Cardiac muscle cell (in vitro differentiated cells and primary cell): ENCODE data around the gene CACNA1C. TPM values are rescaled to one million over a fixed set of nuclear protein-coding genes. Genes with fewer than 3 reads are reported as not detected.
A peak's percentile ranks its signal among the peaks of the same experiment; 100 is the strongest.

Source experiments
- DNase-seq, 2 donors: peaks; one replicate each; pipeline versions ENCODE4 v3.0.0 to v3.0.0-alpha.2; 2010 to 2017; ENCODE audit warnings: low read depth in 1 of 2, low spot score in 1 of 2
- H3K27ac ChIP-seq: fragments of 200-600 bp; sonication (generic); 2 replicates; pipeline ENCODE4 v1.5.1; 2016
- H3K27me3 ChIP-seq: fragments of 200-600 bp; sonication (generic); 2 replicates; pipeline ENCODE4 v1.6.0; 2016; ENCODE audit warnings: control low read depth
- H3K36me3 ChIP-seq: fragments of 200-600 bp; sonication (generic); 2 replicates; pipeline ENCODE4 v1.5.1; 2016; ENCODE audit warnings: control low read depth
- H3K4me1 ChIP-seq: fragments of 200-600 bp; sonication (generic); 2 replicates; pipeline ENCODE4 v1.8.1; 2017; ENCODE audit warnings: low read depth, mild to moderate bottlenecking, mixed run types
- H3K4me3 ChIP-seq: fragments of 200-600 bp; sonication (generic); 2 replicates; pipeline ENCODE4 v1.5.1; 2016; ENCODE audit warnings: mild to moderate bottlenecking
- H3K9me3 ChIP-seq: fragments of 200-600 bp; sonication (generic); 2 replicates; pipeline ENCODE4 v1.5.1; 2017; ENCODE audit warnings: low read depth, mild to moderate bottlenecking, control low read depth
- polyA plus RNA-seq: library from polyadenylated mRNA; unstranded; fragments of >200 nt; fragmentation: Nextera tagmentation; extraction: Ambion mirVana; gene quantifications from 2 replicates; pipeline ENCODE4 v1.2.1, GENCODE V29; 2016
- total RNA-seq: library from RNA; depleted of rRNA; stranded (reverse); fragments of >200 nt; gene quantifications from 2 replicates; pipeline ENCODE4 v1.2.3, GENCODE V29; 2016
- TF ChIP-seq, protein P1 (sequence below): IDR thresholded peaks from 2 replicates; pipeline ENCODE4 v1.5.1; 2012; ENCODE audit warnings: low read depth, mild to moderate bottlenecking, low read length

The CACNA1C gene
- total and polyA plus RNA-seq, 2 experiments from 2014 or later: 40.8 to 77.8 TPM

DNA sequence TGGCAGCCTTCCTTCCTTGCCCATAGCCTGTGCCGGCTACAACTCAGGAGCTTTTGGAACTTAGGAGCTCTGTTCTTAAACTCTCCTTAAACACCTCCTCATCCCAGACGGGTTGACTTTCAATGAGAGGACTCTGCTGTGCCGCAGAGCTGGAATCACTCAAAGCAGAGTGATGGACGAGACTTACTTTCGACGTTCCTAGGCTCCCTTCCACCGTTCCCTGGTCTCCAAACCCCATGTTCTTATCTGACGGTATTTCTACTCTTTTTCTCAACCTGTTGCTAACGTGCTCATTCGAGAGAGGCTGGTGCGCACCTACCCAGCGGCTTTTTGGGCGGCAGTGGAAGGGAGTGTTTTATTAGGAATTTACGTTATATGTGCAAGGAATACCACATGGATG lies 232.7 kb downstream of the CACNA1C start:
- Histone ChIP-seq H3K27ac (peak overlapping the region; percentile 61), H3K4me3 (no peak overlapping the region), H3K27me3 (no peaks in the 10 kb centered on the region), H3K9me3 (no peaks in the 10 kb centered on the region), H3K36me3 (no peaks in the 10 kb centered on the region), H3K4me1 (peaks cover 78% of the 10 kb centered on the region)
- no peak for DNase-seq
- TF ChIP-seq, protein P1, sequence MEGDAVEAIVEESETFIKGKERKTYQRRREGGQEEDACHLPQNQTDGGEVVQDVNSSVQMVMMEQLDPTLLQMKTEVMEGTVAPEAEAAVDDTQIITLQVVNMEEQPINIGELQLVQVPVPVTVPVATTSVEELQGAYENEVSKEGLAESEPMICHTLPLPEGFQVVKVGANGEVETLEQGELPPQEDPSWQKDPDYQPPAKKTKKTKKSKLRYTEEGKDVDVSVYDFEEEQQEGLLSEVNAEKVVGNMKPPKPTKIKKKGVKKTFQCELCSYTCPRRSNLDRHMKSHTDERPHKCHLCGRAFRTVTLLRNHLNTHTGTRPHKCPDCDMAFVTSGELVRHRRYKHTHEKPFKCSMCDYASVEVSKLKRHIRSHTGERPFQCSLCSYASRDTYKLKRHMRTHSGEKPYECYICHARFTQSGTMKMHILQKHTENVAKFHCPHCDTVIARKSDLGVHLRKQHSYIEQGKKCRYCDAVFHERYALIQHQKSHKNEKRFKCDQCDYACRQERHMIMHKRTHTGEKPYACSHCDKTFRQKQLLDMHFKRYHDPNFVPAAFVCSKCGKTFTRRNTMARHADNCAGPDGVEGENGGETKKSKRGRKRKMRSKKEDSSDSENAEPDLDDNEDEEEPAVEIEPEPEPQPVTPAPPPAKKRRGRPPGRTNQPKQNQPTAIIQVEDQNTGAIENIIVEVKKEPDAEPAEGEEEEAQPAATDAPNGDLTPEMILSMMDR: no peak

GRCh38 chr12:2286047-2286446 lies 233.3 kb downstream of the CACNA1C start:
- TF ChIP-seq, protein P1: no peak
- no peaks in the 10 kb centered on the region for H3K36me3 ChIP-seq
- peaks cover 81% of the 10 kb centered on the region for H3K4me1 ChIP-seq
- H3K27ac ChIP-seq: peak overlapping the region; percentile 61
- H3K9me3 ChIP-seq: no peaks in the 10 kb centered on the region
- H3K27me3 ChIP-seq: no peaks in the 10 kb centered on the region
- no peak for DNase-seq
- H3K4me3 ChIP-seq: no peak overlapping the region

DNA sequence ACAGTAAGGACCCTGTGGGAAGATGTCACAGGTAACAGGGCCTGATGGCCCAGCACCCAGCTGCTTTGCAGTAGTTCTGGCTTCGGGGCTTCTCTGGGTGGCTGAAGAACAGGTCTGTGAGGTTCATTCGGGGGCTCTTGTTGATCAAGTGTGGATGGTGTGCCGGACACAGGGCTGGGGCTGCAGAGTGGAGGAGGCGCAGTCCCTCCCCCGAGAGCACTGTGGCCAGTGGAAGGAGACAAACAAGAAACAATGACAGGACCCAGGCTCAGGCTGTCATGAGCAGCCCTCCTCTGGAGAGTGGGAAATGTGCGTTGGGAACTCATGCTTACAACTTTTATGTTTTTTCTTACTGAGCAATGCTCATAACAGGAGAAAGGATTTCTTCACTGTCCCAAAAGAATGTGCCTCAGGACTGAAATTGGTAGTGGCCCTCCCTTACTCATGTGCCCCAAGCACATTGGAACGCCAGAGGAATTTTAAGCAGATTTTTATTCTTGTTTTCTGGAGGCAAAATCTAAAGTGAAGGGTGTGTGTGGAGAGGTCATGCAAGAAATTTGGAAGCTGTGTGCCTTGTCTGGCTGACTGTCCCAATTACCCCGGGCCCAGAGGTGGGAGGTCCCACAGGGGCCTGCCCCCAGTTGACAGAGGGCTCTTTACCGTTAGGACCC lies 233.8 kb downstream of the CACNA1C start:
- peaks cover 85% of the 10 kb centered on the region for H3K4me1 ChIP-seq
- TF ChIP-seq, protein P1: no peak
- no peaks in the 10 kb centered on the region for H3K9me3 ChIP-seq
- peak overlapping the region; percentile 61 for H3K27ac ChIP-seq
- H3K36me3 ChIP-seq: no peaks in the 10 kb centered on the region
- no peak overlapping the region for H3K4me3 ChIP-seq
- no peaks in the 10 kb centered on the region for H3K27me3 ChIP-seq
- no peak for DNase-seq

GRCh38 chr12:2287151-2287550 lies 234.4 kb downstream of the CACNA1C start:
- no peak for DNase-seq
- no peaks in the 10 kb centered on the region for H3K36me3 ChIP-seq
- no peaks in the 10 kb centered on the region for H3K9me3 ChIP-seq
- H3K27ac ChIP-seq: peak overlapping the region; percentile 61
- H3K4me1 ChIP-seq: peaks cover 86% of the 10 kb centered on the region
- H3K27me3 ChIP-seq: no peaks in the 10 kb centered on the region
- no peak overlapping the region for H3K4me3 ChIP-seq
- TF ChIP-seq, protein P1: no peak

DNA sequence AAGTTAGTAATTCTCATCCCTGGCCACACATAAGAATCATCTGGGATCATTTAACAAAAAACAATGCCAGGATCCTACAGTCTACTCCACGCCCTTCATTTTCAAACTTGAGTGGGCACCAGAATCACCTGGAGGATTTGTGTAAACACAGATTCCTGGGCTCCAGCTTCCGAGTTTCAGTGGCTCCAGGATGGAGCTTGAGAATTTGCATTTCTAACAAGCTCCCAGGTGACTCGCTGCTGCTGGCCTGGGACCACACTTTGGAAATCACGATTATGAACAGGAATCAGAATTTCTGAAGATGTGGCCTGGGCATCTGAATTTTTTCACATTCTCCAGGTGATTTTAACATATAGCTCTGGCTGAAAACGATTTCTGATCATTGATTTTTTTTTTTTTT lies 234.8 kb downstream of the CACNA1C start:
- TF ChIP-seq, protein P1: no peak
- no peaks in the 10 kb centered on the region for H3K36me3 ChIP-seq
- H3K27ac ChIP-seq: no peak overlapping the region
- no peaks in the 10 kb centered on the region for H3K27me3 ChIP-seq
- peaks cover 86% of the 10 kb centered on the region for H3K4me1 ChIP-seq
- no peaks in the 10 kb centered on the region for H3K9me3 ChIP-seq
- H3K4me3 ChIP-seq: no peak overlapping the region
- DNase-seq: no peak
